RKO (cell line): ENCODE measurements around the gene TLCD5.

ENCODE experiments used
- DNase-seq: peaks from one replicate; pipeline ENCODE4 v3.0.0-alpha.2; 2016; ENCODE audit warnings: low spot score

TLCD5 gene

GRCh38 chr11:120324932-120325810 lies at the start of gene TLCD5:
Gene TLCD5 (plus strand): TSS chr11:120325299. CDS start chr11:120327442, 2,143 bp downstream.
- DNase-seq, result peak; percentile 78

- no peak for DNase-seq
Observed at GRCh38 chr11:120279502-120279901, 45.6 kb upstream of the TLCD5 start.

GRCh38 chr11:120280600-120281051 lies 44.5 kb upstream of the TLCD5 start:
- DNase-seq, result no peak

- DNase-seq, result no peak
Observed at GRCh38 chr11:120281143-120281795, 43.8 kb upstream of the TLCD5 start.

GRCh38 chr11:120283124-120283523 lies 42.0 kb upstream of the TLCD5 start:
- DNase-seq, result no peak

GRCh38 chr11:120284272-120284671 lies 40.8 kb upstream of the TLCD5 start:
- no peak for DNase-seq

GRCh38 chr11:120285256-120285655 lies 39.8 kb upstream of the TLCD5 start:
- DNase-seq, result no peak

- DNase-seq, result no peak
Observed at GRCh38 chr11:120288021-120288420, 37.1 kb upstream of the TLCD5 start.

GRCh38 chr11:120289426-120289825 lies 35.7 kb upstream of the TLCD5 start:
- no peak for DNase-seq

- no peak for DNase-seq
Observed at GRCh38 chr11:120290956-120291355, 34.1 kb upstream of the TLCD5 start.

- no peak for DNase-seq
Observed at GRCh38 chr11:120293038-120293800, 31.9 kb upstream of the TLCD5 start.

GRCh38 chr11:120294096-120294495 lies 31.0 kb upstream of the TLCD5 start:
- DNase-seq, result no peak

- DNase-seq, result no peak
Observed at GRCh38 chr11:120295099-120295498, 30.0 kb upstream of the TLCD5 start.

- no peak for DNase-seq
Observed at GRCh38 chr11:120296554-120296953, 28.5 kb upstream of the TLCD5 start.

- no peak for DNase-seq
Observed at GRCh38 chr11:120298461-120298860, 26.6 kb upstream of the TLCD5 start.

GRCh38 chr11:120302001-120302805 lies 22.9 kb upstream of the TLCD5 start:
- no peak for DNase-seq

- DNase-seq, result peak; percentile 65
Observed at GRCh38 chr11:120303004-120303637, 22.0 kb upstream of the TLCD5 start.

- DNase-seq, result no peak
Observed at GRCh38 chr11:120304526-120304925, 20.6 kb upstream of the TLCD5 start.

- no peak for DNase-seq
Observed at GRCh38 chr11:120305286-120305685, 19.8 kb upstream of the TLCD5 start.

GRCh38 chr11:120306519-120307242 lies 18.4 kb upstream of the TLCD5 start:
- DNase-seq, result peak; percentile 50
